HG03159 (cell line): ENCODE results near the gene ZNF718.
"Not testable (repeated sequence)": the region's sequence is repeated elsewhere in the genome, so short reads cannot be mapped to it uniquely, and the experiment has no call there.

Source experiments
- ATAC-seq: cut with Tn5 transposase; IDR thresholded peaks from one replicate; pipeline ENCODE4 v1.9.1; 2021; ENCODE audit warnings: mild to moderate bottlenecking, moderate library complexity; ENCODE audit not compliant: unreplicated experiment

The ZNF718 gene

GRCh38 chr4:147233-147632, 22.9 kb downstream of the ZNF718 start:
- ATAC-seq, result no peak

GRCh38 chr4:161496-162284, 37.4 kb downstream of the ZNF718 start:
- no peak for ATAC-seq

GRCh38 chr4:169640-170039, 45.3 kb downstream of the ZNF718 start:
- ATAC-seq, result not testable (repeated sequence)

- ATAC-seq, result not testable (repeated sequence)
Measured at GRCh38 chr4:171318-171717, 47.0 kb downstream of the ZNF718 start.

GRCh38 chr4:173666-174314, 49.5 kb downstream of the ZNF718 start:
- no peak for ATAC-seq

GRCh38 chr4:175986-176385, 51.7 kb downstream of the ZNF718 start:
- no peak for ATAC-seq

GRCh38 chr4:176995-177394, 52.7 kb downstream of the ZNF718 start:
- no peak for ATAC-seq

GRCh38 chr4:182225-182624, 57.9 kb downstream of the ZNF718 start:
- not testable (repeated sequence) for ATAC-seq

GRCh38 chr4:188091-188490, 63.8 kb downstream of the ZNF718 start:
- no peak for ATAC-seq

- ATAC-seq, result not testable (repeated sequence)
Measured at GRCh38 chr4:195159-195558, 70.9 kb downstream of the ZNF718 start.

- no peak for ATAC-seq
Measured at GRCh38 chr4:200936-201335, 76.6 kb downstream of the ZNF718 start.

GRCh38 chr4:202822-203221, 78.5 kb downstream of the ZNF718 start:
- ATAC-seq, result not testable (repeated sequence)

GRCh38 chr4:205097-205756, 80.9 kb downstream of the ZNF718 start:
- no peak for ATAC-seq

GRCh38 chr4:206054-206453, 81.8 kb downstream of the ZNF718 start:
- no peak for ATAC-seq

- ATAC-seq, result not testable (repeated sequence)
Measured at GRCh38 chr4:208416-209096, 84.3 kb downstream of the ZNF718 start.

- ATAC-seq, result no peak
Measured at GRCh38 chr4:211033-211511, 86.8 kb downstream of the ZNF718 start.

GRCh38 chr4:212438-213188, 88.3 kb downstream of the ZNF718 start:
- no peak for ATAC-seq

- not testable (repeated sequence) for ATAC-seq
Measured at GRCh38 chr4:213189-213535, 88.9 kb downstream of the ZNF718 start.
